ENCODE measurements around the gene FKBP8. TPM values are rescaled to one million over a fixed set of nuclear protein-coding genes. Genes with fewer than 3 reads are reported as not detected.
A peak's percentile ranks its signal among the peaks of the same experiment; 100 is the strongest.

The FKBP8 gene
- polyA plus RNA-seq, 2 donors = 175 to 269 TPM

DNA sequence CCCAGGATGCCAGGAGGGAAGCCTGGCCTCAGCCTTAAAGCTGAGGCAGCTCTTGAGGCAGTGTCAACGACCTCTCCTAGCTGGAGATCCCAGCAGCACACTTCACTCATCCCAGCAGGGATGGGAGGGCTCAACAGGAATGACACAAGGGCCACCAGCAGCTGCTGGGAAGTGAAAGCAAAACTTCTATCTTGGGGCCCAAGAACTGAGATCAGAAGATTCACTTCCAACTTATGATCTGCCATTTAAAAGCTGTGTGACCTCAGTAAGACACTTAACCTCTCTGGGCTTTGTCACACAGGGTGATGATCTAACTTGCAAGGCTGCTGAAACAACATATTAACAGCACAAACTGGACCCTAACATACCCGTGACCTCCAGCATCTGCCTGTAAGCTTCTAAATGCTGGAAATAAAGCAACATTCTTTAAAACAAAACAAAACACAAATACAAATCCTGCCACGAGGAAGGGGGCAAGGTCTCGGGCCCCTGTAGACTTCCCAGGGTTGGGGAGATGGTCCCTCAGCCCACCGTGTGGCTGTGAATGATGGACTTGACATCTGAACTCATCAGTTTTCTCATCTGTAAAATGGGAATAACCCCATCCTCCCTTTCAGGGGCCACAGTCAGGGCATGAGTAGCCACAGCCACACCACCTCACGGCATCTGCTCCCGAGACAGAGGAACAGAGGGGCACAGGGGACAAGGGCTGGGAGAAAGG lies 44.2 kb downstream of the FKBP8 start:
- Histone ChIP-seq H3K36me3 (ENCODE audit: control insufficient read depth in 2 of 2, insufficient read depth in 2 of 2, low read length in 1 of 2) (no peaks in the 10 kb centered on the region), H3K27ac (ENCODE audit: low read depth in 2 of 2, low read length in 1 of 2) (peak overlapping the region in 1 of 2 donors; percentile 16), H3K9me3 (ENCODE audit: control insufficient read depth in 2 of 2, insufficient read depth in 1 of 2, low read depth in 1 of 2, low read length in 1 of 2) (no peaks in the 10 kb centered on the region), H3K4me3 (ENCODE audit: low read depth in 1 of 2, low read length in 2 of 2) (no peak overlapping the region), H3K4me1 (ENCODE audit: control insufficient read depth in 2 of 2, insufficient read depth in 2 of 2, low read length in 1 of 2) (peaks cover 29 to 58% of the 10 kb centered on the region in 2 donors), H3K27me3 (ENCODE audit: control insufficient read depth in 1 of 2, insufficient read depth in 2 of 2, low read length in 2 of 2) (no peaks in the 10 kb centered on the region)
- whole genome bisulfite sequencing, 2 donors = 81 to 86% methylated on average over 7 of the region's 7 CpGs

DNA sequence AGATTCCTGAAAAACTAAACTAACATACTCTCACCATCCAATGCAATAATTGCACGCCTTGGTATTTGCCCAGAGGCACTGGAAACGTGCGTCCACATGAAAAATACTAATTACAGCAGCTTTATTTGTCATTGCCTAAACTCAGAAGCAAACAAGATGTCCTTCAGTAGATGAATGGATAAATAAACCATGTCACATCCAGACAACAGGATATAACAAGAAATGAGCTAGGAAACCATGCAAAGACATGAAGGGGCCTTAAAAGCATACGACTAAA lies 46.5 kb downstream of the FKBP8 start:
- H3K27me3 ChIP-seq (ENCODE audit: control insufficient read depth in 1 of 2, insufficient read depth in 2 of 2, low read length in 2 of 2) = no peaks in the 10 kb centered on the region
- peaks cover 20 to 49% of the 10 kb centered on the region in 2 donors for H3K4me1 ChIP-seq (ENCODE audit: control insufficient read depth in 2 of 2, insufficient read depth in 2 of 2, low read length in 1 of 2)
- H3K36me3 ChIP-seq (ENCODE audit: control insufficient read depth in 2 of 2, insufficient read depth in 2 of 2, low read length in 1 of 2) = no peaks in the 10 kb centered on the region
- H3K27ac ChIP-seq (ENCODE audit: low read depth in 2 of 2, low read length in 1 of 2) = peak overlapping the region; percentile 70 to 84
- 47 to 54% methylated on average over 4 of the region's 4 CpGs for WGBS, 2 donors
- no peak overlapping the region for H3K4me3 ChIP-seq (ENCODE audit: low read depth in 1 of 2, low read length in 2 of 2)
- no peaks in the 10 kb centered on the region for H3K9me3 ChIP-seq (ENCODE audit: control insufficient read depth in 2 of 2, insufficient read depth in 1 of 2, low read depth in 1 of 2, low read length in 1 of 2)

DNA sequence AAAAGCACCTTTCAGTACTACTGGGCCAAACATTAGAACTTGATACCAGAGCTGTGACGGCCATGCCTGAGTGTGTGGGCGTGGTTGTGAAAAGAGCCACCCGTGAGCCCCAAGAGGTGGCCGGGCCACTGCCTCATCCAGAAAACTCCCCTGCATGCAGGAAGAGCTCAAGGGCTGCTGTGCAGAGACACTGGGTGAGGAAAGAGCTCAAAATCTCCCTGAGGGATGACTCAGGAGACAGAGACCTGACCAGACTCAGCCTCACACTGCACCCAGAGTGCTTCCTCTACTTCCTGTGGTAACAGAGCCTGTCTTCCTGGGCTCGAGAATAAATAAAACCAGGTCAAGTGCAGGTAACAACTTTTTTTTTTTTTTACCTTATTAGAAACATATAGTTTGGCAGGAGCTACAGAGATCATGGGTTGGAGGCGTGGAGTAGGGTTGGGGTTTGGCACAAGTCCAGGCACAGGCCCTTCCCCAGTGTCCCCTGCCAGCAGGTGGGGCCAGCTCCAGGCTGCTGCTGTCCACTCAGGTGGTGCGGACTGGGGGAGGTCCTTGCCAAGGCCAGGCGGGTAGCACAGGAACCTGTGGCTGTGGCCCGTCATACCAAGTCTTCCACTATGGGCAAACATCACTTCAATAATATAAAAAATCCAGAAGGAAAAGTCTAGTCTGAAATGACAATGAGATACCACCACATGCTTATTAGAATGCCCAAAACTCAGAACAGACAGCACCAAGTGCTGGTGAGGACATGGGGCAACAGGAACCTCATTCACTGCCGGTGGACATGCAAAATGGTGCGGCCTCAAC lies 47.0 kb downstream of the FKBP8 start:
- WGBS, 2 donors = 40 to 45% methylated on average over 11 of the region's 11 CpGs

DNA sequence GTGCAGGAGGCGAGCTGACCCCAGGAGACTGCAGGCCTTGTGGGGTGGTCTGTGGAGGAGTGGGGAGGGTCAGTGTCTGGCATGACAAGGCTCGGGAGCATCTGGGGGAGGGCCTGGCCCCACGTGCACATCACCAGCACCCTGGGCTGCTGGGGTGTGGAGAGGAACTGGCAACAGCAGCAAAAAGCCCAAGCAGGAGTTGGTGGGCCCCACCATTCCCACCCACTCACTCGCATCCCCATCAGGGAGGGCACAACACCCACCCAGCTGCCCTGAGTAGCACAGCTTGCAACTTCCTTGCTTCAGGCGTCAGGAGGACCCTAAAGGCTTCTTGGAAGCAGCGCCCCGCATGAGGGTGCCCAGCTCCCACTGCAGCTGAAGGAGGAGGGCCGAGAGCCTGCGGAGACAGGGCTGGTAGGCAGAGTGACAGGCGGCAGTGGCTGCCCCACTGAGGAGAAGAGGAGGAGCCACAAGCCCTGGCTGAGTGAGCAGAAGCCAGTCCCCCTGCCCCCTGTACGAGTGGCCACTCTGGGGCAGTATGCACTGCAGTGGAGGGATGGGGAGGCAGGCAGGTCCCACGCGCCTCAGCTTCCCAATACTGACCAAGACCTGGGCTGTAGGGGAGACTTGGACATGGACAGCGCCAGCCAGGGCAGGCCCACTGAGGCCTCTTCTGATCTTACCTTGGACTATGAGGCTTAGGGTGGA lies 48.0 kb downstream of the FKBP8 start:
- Histone ChIP-seq H3K4me1 (ENCODE audit: control insufficient read depth in 2 of 2, insufficient read depth in 2 of 2, low read length in 1 of 2) (peaks cover 13 to 45% of the 10 kb centered on the region in 2 donors), H3K27ac (ENCODE audit: low read depth in 2 of 2, low read length in 1 of 2) (peak overlapping the region; percentile 58 to 84)

More for the DNA sequence above, 47.0 kb downstream of the FKBP8 start:
- no peaks in the 10 kb centered on the region for H3K27me3 ChIP-seq (ENCODE audit: control insufficient read depth in 1 of 2, insufficient read depth in 2 of 2, low read length in 2 of 2)
- H3K9me3 ChIP-seq (ENCODE audit: control insufficient read depth in 2 of 2, insufficient read depth in 1 of 2, low read depth in 1 of 2, low read length in 1 of 2) = no peaks in the 10 kb centered on the region
- peak overlapping the region; percentile 70 to 84 for H3K27ac ChIP-seq (ENCODE audit: low read depth in 2 of 2, low read length in 1 of 2)
- H3K4me3 ChIP-seq (ENCODE audit: low read depth in 1 of 2, low read length in 2 of 2) = no peak overlapping the region
- H3K36me3 ChIP-seq (ENCODE audit: control insufficient read depth in 2 of 2, insufficient read depth in 2 of 2, low read length in 1 of 2) = no peaks in the 10 kb centered on the region
- peaks cover 17 to 47% of the 10 kb centered on the region in 2 donors for H3K4me1 ChIP-seq (ENCODE audit: control insufficient read depth in 2 of 2, insufficient read depth in 2 of 2, low read length in 1 of 2)

DNA sequence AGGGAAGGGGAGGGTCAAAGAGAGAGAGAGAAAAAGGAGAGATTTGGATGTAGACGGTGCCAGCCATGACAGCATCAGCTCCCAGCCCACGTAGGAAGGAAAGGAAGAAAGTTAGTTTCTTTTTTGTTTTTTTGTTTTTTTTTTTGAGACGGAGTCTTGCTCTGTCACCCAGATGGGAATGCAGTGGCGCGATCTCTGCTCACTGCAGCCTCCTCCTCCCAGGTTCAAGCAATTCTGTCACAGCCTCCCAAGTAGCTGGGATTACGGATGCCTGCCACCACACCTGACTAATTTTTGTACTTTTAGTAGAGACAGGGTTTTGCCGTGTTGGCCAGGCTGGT lies 49.1 kb downstream of the FKBP8 start:
- H3K4me1 ChIP-seq (ENCODE audit: control insufficient read depth in 2 of 2, insufficient read depth in 2 of 2, low read length in 1 of 2) = peaks cover 18 to 40% of the 10 kb centered on the region in 2 donors
- H3K36me3 ChIP-seq (ENCODE audit: control insufficient read depth in 2 of 2, insufficient read depth in 2 of 2, low read length in 1 of 2) = no peaks in the 10 kb centered on the region
- H3K9me3 ChIP-seq (ENCODE audit: control insufficient read depth in 2 of 2, insufficient read depth in 1 of 2, low read depth in 1 of 2, low read length in 1 of 2) = no peaks in the 10 kb centered on the region
- H3K4me3 ChIP-seq (ENCODE audit: low read depth in 1 of 2, low read length in 2 of 2) = no peak overlapping the region
- WGBS, 2 donors = 48 to 56% methylated on average over 7 of the region's 7 CpGs
- no peaks in the 10 kb centered on the region for H3K27me3 ChIP-seq (ENCODE audit: control insufficient read depth in 1 of 2, insufficient read depth in 2 of 2, low read length in 2 of 2)
- peak overlapping the region in 1 of 2 donors; percentile 11 for H3K27ac ChIP-seq (ENCODE audit: low read depth in 2 of 2, low read length in 1 of 2)

More for the DNA sequence above, 48.0 kb downstream of the FKBP8 start:
- Histone ChIP-seq H3K36me3 (ENCODE audit: control insufficient read depth in 2 of 2, insufficient read depth in 2 of 2, low read length in 1 of 2) (no peaks in the 10 kb centered on the region), H3K27me3 (ENCODE audit: control insufficient read depth in 1 of 2, insufficient read depth in 2 of 2, low read length in 2 of 2) (no peaks in the 10 kb centered on the region), H3K9me3 (ENCODE audit: control insufficient read depth in 2 of 2, insufficient read depth in 1 of 2, low read depth in 1 of 2, low read length in 1 of 2) (no peaks in the 10 kb centered on the region), H3K4me3 (ENCODE audit: low read depth in 1 of 2, low read length in 2 of 2) (no peak overlapping the region)
- WGBS, 2 donors = 82% methylated on average over 14 of the region's 14 CpGs

DNA sequence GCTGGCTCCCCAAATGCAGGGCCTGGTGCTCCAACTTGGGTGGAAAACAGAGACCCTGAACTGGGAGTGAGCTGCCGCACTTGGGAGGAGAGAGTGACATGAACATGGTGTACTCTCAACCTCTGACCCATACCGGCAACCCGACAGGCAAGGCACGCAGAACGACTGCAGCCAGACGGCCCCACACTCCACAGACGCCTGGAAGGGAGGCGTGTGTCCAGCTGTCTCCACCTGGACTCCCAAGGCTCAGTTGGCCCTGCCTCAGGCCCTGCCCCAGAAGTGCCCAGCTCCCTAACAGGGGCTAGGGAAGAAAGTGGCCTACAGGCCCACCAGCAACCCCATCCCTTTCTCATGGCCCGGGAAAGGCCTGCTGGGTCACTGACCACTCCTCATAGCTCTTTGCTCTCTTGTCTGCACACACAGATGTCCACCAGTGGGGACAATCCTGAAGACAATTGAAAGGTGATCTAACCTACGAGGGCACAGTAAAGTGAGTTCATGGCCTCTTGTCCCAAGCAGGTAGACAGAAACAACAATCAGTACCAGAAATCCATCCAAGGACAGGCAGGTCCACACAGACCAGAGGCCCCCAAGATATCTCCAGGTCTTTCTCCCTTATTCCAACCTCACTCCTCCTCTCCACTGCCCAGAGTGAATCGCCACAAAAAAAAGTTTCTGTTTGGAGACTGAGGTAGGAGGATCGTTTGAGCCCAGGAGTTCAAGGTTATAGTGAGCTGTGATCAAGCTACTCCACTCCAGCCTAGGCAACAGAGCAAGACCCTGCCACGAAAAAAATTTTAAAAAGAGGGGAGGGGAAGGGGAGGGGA lies 49.7 kb downstream of the FKBP8 start:
- H3K9me3 ChIP-seq (ENCODE audit: control insufficient read depth in 2 of 2, insufficient read depth in 1 of 2, low read depth in 1 of 2, low read length in 1 of 2) = no peaks in the 10 kb centered on the region
- WGBS, 2 donors = 79 to 80% methylated on average over 13 of the region's 13 CpGs
- no peak overlapping the region for H3K4me3 ChIP-seq (ENCODE audit: low read depth in 1 of 2, low read length in 2 of 2)
- H3K4me1 ChIP-seq (ENCODE audit: control insufficient read depth in 2 of 2, insufficient read depth in 2 of 2, low read length in 1 of 2) = peaks cover 18 to 39% of the 10 kb centered on the region in 2 donors
- no peaks in the 10 kb centered on the region for H3K27me3 ChIP-seq (ENCODE audit: control insufficient read depth in 1 of 2, insufficient read depth in 2 of 2, low read length in 2 of 2)
- peak overlapping the region; percentile 25 to 52 for H3K27ac ChIP-seq (ENCODE audit: low read depth in 2 of 2, low read length in 1 of 2)
- H3K36me3 ChIP-seq (ENCODE audit: control insufficient read depth in 2 of 2, insufficient read depth in 2 of 2, low read length in 1 of 2) = no peaks in the 10 kb centered on the region

DNA sequence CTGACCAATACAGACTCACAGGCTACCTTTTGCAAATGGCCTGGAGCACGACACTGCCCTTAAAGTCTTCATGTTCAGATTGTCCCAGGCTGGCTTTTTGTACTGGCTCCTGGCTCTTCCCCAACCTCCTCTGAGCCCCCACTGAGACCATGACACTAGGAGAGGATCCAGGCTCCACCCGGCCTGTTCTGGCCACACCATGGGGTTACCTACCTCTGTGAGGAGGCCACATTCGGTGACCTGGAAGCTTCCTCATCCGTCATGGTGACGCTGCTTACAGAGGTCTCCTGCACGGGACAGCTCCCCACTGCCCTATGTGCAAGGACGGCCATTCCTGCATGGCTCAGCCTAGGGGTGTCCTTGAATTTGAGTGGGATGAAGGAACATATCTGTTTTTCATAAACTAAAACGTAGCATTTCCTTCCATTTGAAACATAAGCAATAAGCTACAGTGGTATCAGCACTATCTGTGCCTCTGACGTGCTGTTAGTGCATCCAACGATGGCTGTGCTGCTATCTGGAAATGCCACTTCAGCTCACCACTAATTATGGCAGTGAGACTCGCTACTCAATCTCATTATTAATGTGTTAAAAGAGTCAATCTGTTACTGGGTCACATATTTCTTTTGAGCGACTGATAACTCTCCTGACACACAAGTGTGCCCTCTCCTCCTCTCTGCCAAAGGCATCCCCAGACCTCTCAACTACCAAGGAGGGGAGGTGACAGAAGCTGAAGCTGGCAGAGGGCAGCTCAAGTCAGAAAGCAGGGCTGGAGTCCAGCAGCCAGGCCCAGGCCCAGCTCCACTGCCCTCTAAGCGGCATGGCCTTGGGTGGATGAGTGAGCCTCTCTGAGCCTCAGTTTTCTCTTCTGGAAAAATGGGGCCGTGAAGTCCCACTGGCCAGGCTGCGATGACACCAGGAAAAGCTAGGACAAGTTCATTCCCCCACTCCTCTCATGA lies 51.1 kb downstream of the FKBP8 start:
- H3K36me3 ChIP-seq (ENCODE audit: control insufficient read depth in 2 of 2, insufficient read depth in 2 of 2, low read length in 1 of 2) = no peaks in the 10 kb centered on the region
- 86 to 88% methylated on average over 15 of the region's 15 CpGs for WGBS, 2 donors
- H3K9me3 ChIP-seq (ENCODE audit: control insufficient read depth in 2 of 2, insufficient read depth in 1 of 2, low read depth in 1 of 2, low read length in 1 of 2) = no peaks in the 10 kb centered on the region
- H3K27me3 ChIP-seq (ENCODE audit: control insufficient read depth in 1 of 2, insufficient read depth in 2 of 2, low read length in 2 of 2) = no peaks in the 10 kb centered on the region
- no peak overlapping the region for H3K4me3 ChIP-seq (ENCODE audit: low read depth in 1 of 2, low read length in 2 of 2)
- peak overlapping the region in 1 of 2 donors; percentile 28 for H3K27ac ChIP-seq (ENCODE audit: low read depth in 2 of 2, low read length in 1 of 2)
- peaks cover 18 to 41% of the 10 kb centered on the region in 2 donors for H3K4me1 ChIP-seq (ENCODE audit: control insufficient read depth in 2 of 2, insufficient read depth in 2 of 2, low read length in 1 of 2)

DNA sequence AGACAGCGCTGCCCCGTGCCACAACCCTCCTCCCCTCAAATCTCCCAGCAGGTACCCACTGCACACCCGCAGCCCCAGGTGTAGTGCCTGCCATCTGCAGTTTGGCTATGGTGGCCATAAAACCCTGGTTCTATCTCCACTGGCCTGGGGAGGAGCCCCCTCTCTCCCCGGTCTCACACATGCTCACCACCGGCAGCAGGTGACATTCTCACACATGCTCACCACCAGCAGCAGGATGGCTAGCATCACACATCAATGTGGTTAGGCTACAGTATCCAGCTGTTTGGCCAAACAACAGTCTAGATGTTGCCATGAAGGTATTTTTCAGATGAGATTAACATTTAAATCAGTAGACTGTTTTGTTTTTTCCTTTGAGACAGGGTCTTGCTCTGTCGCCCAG lies 52.6 kb downstream of the FKBP8 start:
- no peaks in the 10 kb centered on the region for H3K27me3 ChIP-seq (ENCODE audit: control insufficient read depth in 1 of 2, insufficient read depth in 2 of 2, low read length in 2 of 2)
- WGBS, 2 donors = 92 to 94% methylated on average over 6 of the region's 6 CpGs
- H3K4me1 ChIP-seq (ENCODE audit: control insufficient read depth in 2 of 2, insufficient read depth in 2 of 2, low read length in 1 of 2) = peaks cover 8 to 43% of the 10 kb centered on the region in 2 donors
- H3K36me3 ChIP-seq (ENCODE audit: control insufficient read depth in 2 of 2, insufficient read depth in 2 of 2, low read length in 1 of 2) = no peaks in the 10 kb centered on the region
- H3K4me3 ChIP-seq (ENCODE audit: low read depth in 1 of 2, low read length in 2 of 2) = no peak overlapping the region
- H3K9me3 ChIP-seq (ENCODE audit: control insufficient read depth in 2 of 2, insufficient read depth in 1 of 2, low read depth in 1 of 2, low read length in 1 of 2) = no peaks in the 10 kb centered on the region
- no peak overlapping the region for H3K27ac ChIP-seq (ENCODE audit: low read depth in 2 of 2, low read length in 1 of 2)

All from esophagus (tissue), 2 donors.